SK-N-SH (cell line): Measurements from ENCODE around the gene CEP89. TPM values are rescaled to one million over a fixed set of nuclear protein-coding genes. Genes with fewer than 3 reads are reported as not detected.

Experiments used
- CTCF ChIA-PET: fragments of 300-600, 350-600 bp; formaldehyde crosslinking; extraction: SDS; loops from one replicate; lab custom pipeline; 2021; lab: Yijun Ruan, JAX
- POLR2A ChIA-PET: fragments of 350-600 bp; sonication (Branson Sonifier 250); formaldehyde crosslinking; extraction: SDS; loops from one replicate; lab custom pipeline; 2020; ENCODE audit warnings: antibody characterized with exemption, inconsistent platforms; lab: Yijun Ruan, JAX
- DNase-seq: peaks from one replicate; pipeline ENCODE4 v3.0.0; 2012
- H2AFZ ChIP-seq: fragments of 200-600 bp; sonication (generic); 2 replicates; pipeline ENCODE4 v1.8.1; 2016; ENCODE audit warnings: antibody characterized with exemption, mild to moderate bottlenecking, low read depth
- H3F3A ChIP-seq: fragments of 200-600 bp; sonication (generic); replicated peaks from 2 replicates; pipeline ENCODE3; 2016; ENCODE audit warnings: antibody characterized with exemption, mild to moderate bottlenecking; ENCODE audit not compliant: insufficient read depth
- H3K27ac ChIP-seq, 2 experiments: fragments of 200-500 bp in 1 of 2; fragments of 200-600 bp in 1 of 2; sonication (Bioruptor generic) in 1 of 2; sonication (generic), shearing (Covaris generic) in 1 of 2; 2 replicates each; pipeline versions ENCODE4 v1.5.1 to v1.6.1; 2014 to 2016; ENCODE audit warnings: low read depth in 2 of 2, inconsistent platforms in 1 of 2, low read length in 1 of 2, mild to moderate bottlenecking in 1 of 2, mixed read lengths in 1 of 2
- H3K27me3 ChIP-seq: fragments of 200-600 bp; sonication (generic), shearing (Covaris generic); 2 replicates; pipeline ENCODE4 v1.6.1; 2016; ENCODE audit warnings: mixed run types; ENCODE audit not compliant: insufficient read depth
- H3K36me3 ChIP-seq, 2 experiments: fragments of 200-500 bp in 1 of 2; fragments of 200-600 bp in 1 of 2; sonication (Bioruptor generic) in 1 of 2; sonication (generic) in 1 of 2; replicated peaks in 1 of 2; 2 replicates each; pipeline versions ENCODE3 to v1.5.1; 2014 to 2016; ENCODE audit warnings: low read length in 1 of 2, mild to moderate bottlenecking in 1 of 2; ENCODE audit not compliant: insufficient read depth in 2 of 2, control insufficient read depth in 1 of 2
- H3K4me1 ChIP-seq, 2 experiments: fragments of 200-500 bp in 1 of 2; fragments of 200-600 bp in 1 of 2; sonication (Bioruptor generic) in 1 of 2; sonication (generic), shearing (Covaris generic) in 1 of 2; 2 replicates each; pipeline versions ENCODE4 v1.5.1 to v1.6.1; 2014 to 2016; ENCODE audit warnings: low read depth in 1 of 2, low read length in 1 of 2, mixed run types in 1 of 2; ENCODE audit not compliant: insufficient read depth in 2 of 2, control insufficient read depth in 1 of 2
- H3K4me2 ChIP-seq: fragments of 200-600 bp; sonication (generic), shearing (Covaris generic); 2 replicates; pipeline ENCODE4 v1.6.1; 2017; ENCODE audit warnings: mixed run types
- H3K4me3 ChIP-seq, 2 experiments: fragments of 200-500 bp in 1 of 2; fragments of 200-600 bp in 1 of 2; sonication (Bioruptor generic) in 1 of 2; sonication (generic), shearing (Covaris generic) in 1 of 2; 2 replicates each; pipeline versions ENCODE4 v1.5.1 to v1.8.1; 2014 to 2016; ENCODE audit warnings: low read depth in 2 of 2, inconsistent platforms in 1 of 2, low read length in 1 of 2, mild to moderate bottlenecking in 1 of 2, mixed read lengths in 1 of 2, moderate library complexity in 1 of 2
- H3K79me2 ChIP-seq: fragments of 200-600 bp; sonication (generic); 2 replicates; pipeline ENCODE4 v1.8.1; 2017; ENCODE audit warnings: mild to moderate bottlenecking; ENCODE audit not compliant: insufficient read depth
- H3K9ac ChIP-seq: fragments of 200-600 bp; sonication (generic); 2 replicates; pipeline ENCODE4 v1.6.1; 2017; ENCODE audit warnings: mixed run types
- H3K9me2 ChIP-seq: fragments of 200-600 bp; sonication (generic); 2 replicates; pipeline ENCODE4 v1.6.1; 2017; ENCODE audit warnings: mixed run types
- H3K9me3 ChIP-seq: fragments of 200-600 bp; sonication (generic); 2 replicates; pipeline ENCODE4 v1.6.1; 2017; ENCODE audit warnings: mixed run types, mild to moderate bottlenecking, moderate library complexity
- H4K20me1 ChIP-seq: fragments of 200-600 bp; sonication (generic); 2 replicates; pipeline ENCODE4 v1.6.1; 2017; ENCODE audit warnings: mild to moderate bottlenecking, mixed run types; ENCODE audit not compliant: insufficient read depth
- CHD2 ChIP-seq: fragments of 150-350 bp; IDR thresholded peaks from 2 replicates; pipeline ENCODE4 v1.6.1; 2018; ENCODE audit warnings: low read length; ENCODE audit not compliant: partially characterized antibody
- FOSL2 ChIP-seq: IDR thresholded peaks from 2 replicates; pipeline ENCODE4 v1.4.0; 2012; ENCODE audit warnings: low read depth, mild to moderate bottlenecking, moderate library complexity, borderline replicate concordance
- FOXJ3 ChIP-seq: sonication (generic); formaldehyde crosslinking; IDR thresholded peaks from 2 replicates; pipeline ENCODE4 v1.5.1; 2020; ENCODE audit warnings: mild to moderate bottlenecking, missing genetic modification reagents
- JUND ChIP-seq: IDR thresholded peaks from 2 replicates; pipeline ENCODE4 v1.4.0; 2012
- MAX ChIP-seq: IDR thresholded peaks from 2 replicates; pipeline ENCODE4 v1.4.0; 2012; ENCODE audit warnings: low read depth
- MEF2A ChIP-seq: IDR thresholded peaks from 2 replicates; pipeline ENCODE4 v1.4.0; 2012; ENCODE audit warnings: low read depth, borderline replicate concordance
- MXI1 ChIP-seq: IDR thresholded peaks from 2 replicates; pipeline ENCODE4 v1.6.1; 2012; ENCODE audit warnings: mild to moderate bottlenecking, low read depth, low read length, improper control_type of control experiment
- NRF1 ChIP-seq: IDR thresholded peaks from 2 replicates; pipeline ENCODE4 v1.6.1; 2012; ENCODE audit warnings: low read depth, mild to moderate bottlenecking, low read length
- REST ChIP-seq: IDR thresholded peaks from 2 replicates; pipeline ENCODE4 v1.6.1; 2012; ENCODE audit warnings: mild to moderate bottlenecking, low read depth, low read length, moderate library complexity
- TEAD4 ChIP-seq: IDR thresholded peaks from 2 replicates; pipeline ENCODE4 v1.4.0; 2012; ENCODE audit warnings: mild to moderate bottlenecking, borderline replicate concordance; ENCODE audit not compliant: insufficient read depth
- WGBS: methylation state at CpG from one replicate; pipeline ENCODE4 v1.1.6; 2017; ENCODE audit warnings: low lambda C conversion rate; 5-methylcytosine and 5-hydroxymethylcytosine counted together
- polyA plus RNA-seq, 3 experiments: library from polyadenylated mRNA; depleted of rRNA; stranded (reverse); fragments of >200 nt; gene quantifications; 2 replicates each; pipeline ENCODE4 v1.2.3, GENCODE V29; 2012

Gene CEP89
- polyA plus RNA-seq, 1 of the 3 experiments (the other 2 are of a cell fraction) = 16.4 TPM

- Histone ChIP-seq H3K4me3 (no peak overlapping the region), H2AFZ (no peak overlapping the region), H3K79me2 (no peaks in the 10 kb centered on the region), H3K36me3 (no peaks in the 10 kb centered on the region), H3K4me1 (no peaks in the 10 kb centered on the region), H3K9me3 (no peaks in the 10 kb centered on the region), H3K27me3 (no peaks in the 10 kb centered on the region), H3K9me2 (no peaks in the 10 kb centered on the region), H3F3A (no peaks in the 10 kb centered on the region), H3K9ac (no peak overlapping the region), H4K20me1 (no peaks in the 10 kb centered on the region), H3K4me2 (no peak overlapping the region), H3K27ac (no peak overlapping the region)
- WGBS = 78% methylated on average over 10 of the region's 13 CpGs
- TF ChIP-seq MEF2A = no peak
- TF ChIP-seq NRF1 = no peak
- TF ChIP-seq TEAD4 = no peak
- TF ChIP-seq MAX = no peak
- no peak for TF ChIP-seq CHD2
- TF ChIP-seq FOXJ3 (CRISPR knock-in tag) = no peak
- no peak for TF ChIP-seq MXI1
- TF ChIP-seq JUND = no peak
- TF ChIP-seq FOSL2 = no peak
- POLR2A ChIA-PET = no interaction called here
- CTCF ChIA-PET = interaction anchor here (0.9 kb wide), 1 partner anchor 122 kb away, joined by 3 read pairs; no protein-coding TSS in a partner anchor
- DNase-seq = no peak
Measured at GRCh38 chr19:32863841-32864240, 107.9 kb downstream of the CEP89 start.

- Histone ChIP-seq H2AFZ (no peak overlapping the region), H3K27me3 (no peaks in the 10 kb centered on the region), H3K36me3 (no peaks in the 10 kb centered on the region), H3K27ac (no peak overlapping the region), H3K9me3 (no peaks in the 10 kb centered on the region), H3K9ac (no peak overlapping the region), H3K4me2 (no peak overlapping the region), H4K20me1 (no peaks in the 10 kb centered on the region), H3K79me2 (no peaks in the 10 kb centered on the region), H3K4me3 (no peak overlapping the region), H3K4me1 (no peaks in the 10 kb centered on the region), H3F3A (no peaks in the 10 kb centered on the region), H3K9me2 (no peaks in the 10 kb centered on the region)
- 61% methylated on average over 8 of the region's 8 CpGs for WGBS
- ChIA-PET CTCF (no interaction called here), POLR2A (no interaction called here)
- DNase-seq = no peak
- TF ChIP-seq REST (no peak), JUND (no peak), CHD2 (no peak)
Measured at GRCh38 chr19:32863301-32863700, 108.5 kb downstream of the CEP89 start.
